GM19438 (cell line): ENCODE measurements around the gene ZNF500.
"Not testable (repeated sequence)": the region's sequence is repeated elsewhere in the genome, so short reads cannot be mapped to it uniquely, and the experiment has no call there.

ENCODE experiments used
- ATAC-seq: cut with Tn5 transposase; IDR thresholded peaks from one replicate; pipeline ENCODE4 v1.9.1; 2021; ENCODE audit warnings: low read depth; ENCODE audit not compliant: unreplicated experiment

ZNF500 gene

DNA sequence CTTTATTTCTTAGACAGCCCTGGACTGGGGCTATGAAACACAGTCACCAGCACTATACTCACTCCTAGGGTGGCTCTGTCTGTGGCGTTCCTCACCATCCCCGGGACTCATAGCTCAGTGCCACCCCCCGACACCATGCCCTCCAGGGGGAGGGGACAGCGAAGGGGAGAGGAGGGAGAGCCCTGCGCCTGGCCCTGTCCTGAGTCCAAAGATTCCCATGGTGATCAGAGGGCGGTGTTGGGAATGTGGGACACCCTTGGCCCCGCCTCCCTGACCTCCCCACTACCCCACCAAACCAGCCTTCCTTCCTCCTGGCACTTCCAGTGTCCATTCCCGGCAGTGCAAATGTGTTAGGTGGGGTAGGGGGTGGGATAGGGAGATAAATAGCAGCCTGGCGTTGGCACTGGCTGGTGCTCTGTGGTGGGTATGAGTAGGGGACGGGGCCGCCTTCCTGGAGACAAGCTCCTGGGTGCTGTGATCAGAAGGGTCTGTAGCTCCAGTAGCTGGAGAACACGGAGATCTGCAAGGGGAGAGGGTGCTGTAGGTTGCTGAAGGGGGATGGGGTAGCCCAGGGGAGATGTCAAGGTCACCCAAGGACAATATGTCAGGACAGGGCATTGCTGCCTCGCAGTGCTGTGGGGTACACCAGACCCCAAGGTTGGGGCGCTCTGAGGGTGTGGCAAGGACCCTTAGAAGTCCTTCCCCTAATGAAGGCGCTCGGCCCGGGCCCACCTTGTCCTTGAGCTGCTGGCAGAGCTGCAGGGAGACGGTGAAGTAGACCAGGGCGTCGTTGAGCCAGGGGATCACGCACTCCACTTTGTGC is 30.2 kb upstream of the ZNF500 start:
- ATAC-seq, result no peak

GRCh38 chr16:4795828-4796572 is 29.0 kb upstream of the ZNF500 start:
- ATAC-seq, result no peak

DNA sequence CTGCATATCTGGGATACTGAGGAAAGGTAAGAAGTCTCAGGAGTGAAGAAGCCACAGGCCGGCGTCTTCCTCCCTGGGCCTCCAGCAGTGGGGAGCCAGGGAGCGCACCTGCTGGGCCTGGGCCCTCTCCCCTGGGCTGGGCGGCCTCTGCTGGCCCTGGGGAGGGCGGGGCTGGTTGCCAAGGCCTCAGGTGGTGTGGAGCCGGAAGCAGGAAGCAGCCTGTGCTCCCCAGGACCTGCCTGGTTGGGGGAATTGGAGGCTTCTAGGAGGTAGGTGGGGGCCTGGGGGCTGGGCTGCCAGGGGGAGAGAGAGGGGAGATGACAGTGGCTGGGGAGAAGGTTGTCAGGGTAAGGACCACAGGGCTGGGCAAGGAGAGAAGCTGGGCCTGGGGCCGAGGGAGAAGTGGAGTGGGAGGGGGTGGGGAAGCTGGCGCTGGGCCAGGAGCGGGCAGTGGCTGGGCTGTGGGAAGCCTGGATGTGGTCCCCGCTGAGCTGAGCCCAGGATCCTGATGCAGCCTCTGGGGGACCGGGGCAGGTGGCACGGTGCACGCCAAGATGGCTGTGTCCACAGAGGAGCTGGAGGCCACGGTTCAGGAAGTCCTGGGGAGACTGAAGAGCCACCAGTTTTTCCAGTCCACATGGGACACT is 28.3 kb upstream of the ZNF500 start, which contains the start of gene SMIM22:
Gene SMIM22 (plus strand): TSS at position 189 of the 647 bp plus-strand sequence. CDS start 366 bp downstream, at position 555.
- ATAC-seq, result no peak

GRCh38 chr16:4792951-4793513 is 26.1 kb upstream of the ZNF500 start:
- no peak for ATAC-seq

- ATAC-seq, result no peak
Measured at GRCh38 chr16:4790871-4791270, 23.9 kb upstream of the ZNF500 start.

DNA sequence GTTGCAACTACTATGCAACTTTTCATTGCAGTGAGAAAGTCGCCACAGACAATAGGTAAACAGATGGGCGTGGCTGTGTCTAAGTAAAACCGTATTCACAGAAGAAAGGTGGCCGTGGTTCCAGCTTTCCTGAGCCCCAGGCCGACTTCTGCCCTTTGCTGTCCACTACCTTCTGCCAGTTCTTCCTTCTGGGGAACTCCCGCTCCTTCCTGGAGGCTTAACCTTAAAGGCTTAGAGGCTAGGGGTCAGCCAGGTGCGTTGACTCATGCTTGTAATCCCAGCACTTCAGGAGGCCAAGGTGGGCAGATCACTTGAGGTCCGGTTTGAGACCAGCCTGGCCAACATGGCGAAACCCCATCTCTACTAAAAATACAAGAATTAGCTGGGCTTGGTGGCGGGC is 23.3 kb upstream of the ZNF500 start:
- ATAC-seq, result no peak

DNA sequence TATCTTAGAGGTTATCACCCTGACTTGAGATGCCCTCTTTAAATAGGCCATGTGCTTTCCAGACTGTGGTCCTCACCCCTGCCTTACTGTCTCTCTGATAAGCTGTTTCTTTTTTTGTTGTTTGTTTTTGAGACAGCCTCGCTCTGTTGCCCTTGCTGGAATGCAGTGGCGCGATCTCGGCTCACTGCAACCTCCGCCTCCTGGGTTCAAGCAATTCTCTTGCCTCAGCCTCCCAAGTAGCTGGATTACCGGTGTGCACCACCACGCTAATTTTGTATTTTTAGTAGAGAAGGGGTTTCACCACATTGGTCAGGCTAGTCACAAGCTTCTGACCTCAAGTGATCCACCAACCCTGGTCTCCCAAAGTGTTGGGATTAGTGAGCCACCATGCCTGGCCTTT is 21.9 kb upstream of the ZNF500 start:
- ATAC-seq, result no peak

GRCh38 chr16:4788489-4788889 is 21.5 kb upstream of the ZNF500 start:
- ATAC-seq, result no peak

- no peak for ATAC-seq
Measured at GRCh38 chr16:4787627-4788482, 20.9 kb upstream of the ZNF500 start, which contains the start of gene SEPTIN12. Gene SEPTIN12, minus strand, starts transcription at chr16:4788345. Its CDS starts 700 bp downstream, at chr16:4787645.

- no peak for ATAC-seq
Measured at GRCh38 chr16:4787068-4787467, 20.1 kb upstream of the ZNF500 start.

DNA sequence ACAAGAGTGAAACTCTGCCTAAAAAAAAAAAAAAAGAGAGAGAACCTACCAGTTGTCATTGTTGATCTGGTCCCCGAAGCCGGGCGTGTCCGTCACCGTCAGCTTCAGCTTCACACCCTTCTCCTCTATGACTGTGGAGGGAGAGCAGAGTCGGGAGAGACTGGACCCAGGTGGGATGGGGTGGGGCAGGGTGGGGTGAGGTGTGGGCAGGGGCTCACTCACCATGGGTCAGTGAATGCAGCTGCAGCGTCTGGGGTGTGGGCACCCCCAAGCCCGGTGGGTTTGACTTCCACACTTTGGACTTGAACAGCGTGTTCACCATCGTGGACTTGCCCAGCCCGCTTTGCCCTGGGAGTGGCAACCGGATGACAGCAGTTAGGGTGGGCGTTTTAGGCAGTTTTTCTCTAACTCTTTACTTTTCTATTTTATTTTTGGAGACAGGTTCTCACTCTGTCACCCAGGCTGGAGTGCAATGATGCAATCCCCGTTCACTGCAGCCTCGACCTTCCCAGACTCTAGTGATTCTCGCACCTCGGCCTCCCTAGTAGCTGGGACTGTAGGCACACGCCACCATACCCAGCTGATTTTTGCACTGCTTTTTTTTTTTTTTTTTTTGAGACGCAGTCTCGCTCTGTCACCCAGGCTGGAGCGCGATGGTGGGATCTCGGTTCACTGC is 18.9 kb upstream of the ZNF500 start:
- no peak for ATAC-seq

- not testable (repeated sequence) for ATAC-seq
Measured at GRCh38 chr16:4784444-4784987, 17.6 kb upstream of the ZNF500 start.

- no peak for ATAC-seq
Measured at GRCh38 chr16:4783951-4784336, 17.0 kb upstream of the ZNF500 start.

GRCh38 chr16:4783251-4783950 is 16.4 kb upstream of the ZNF500 start:
- ATAC-seq, result no peak

GRCh38 chr16:4780235-4780634 is 13.3 kb upstream of the ZNF500 start:
- ATAC-seq, result no peak

DNA sequence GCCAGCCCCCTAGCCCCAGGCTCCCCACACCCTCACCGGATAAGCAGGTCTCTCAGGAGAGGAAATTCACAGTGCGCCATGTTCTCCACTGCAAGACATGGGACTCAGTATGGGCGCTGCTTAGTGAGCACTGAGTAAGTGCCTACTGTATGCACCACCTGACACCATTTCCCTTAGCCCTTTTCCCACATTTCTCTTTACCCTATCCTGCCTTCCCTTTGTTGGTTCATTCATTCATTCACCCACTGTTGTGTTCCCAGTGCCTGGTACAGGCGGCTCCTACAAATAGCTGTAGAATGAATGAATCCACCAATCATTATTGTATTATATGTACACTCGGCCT is 11.1 kb upstream of the ZNF500 start:
- ATAC-seq, result no peak

DNA sequence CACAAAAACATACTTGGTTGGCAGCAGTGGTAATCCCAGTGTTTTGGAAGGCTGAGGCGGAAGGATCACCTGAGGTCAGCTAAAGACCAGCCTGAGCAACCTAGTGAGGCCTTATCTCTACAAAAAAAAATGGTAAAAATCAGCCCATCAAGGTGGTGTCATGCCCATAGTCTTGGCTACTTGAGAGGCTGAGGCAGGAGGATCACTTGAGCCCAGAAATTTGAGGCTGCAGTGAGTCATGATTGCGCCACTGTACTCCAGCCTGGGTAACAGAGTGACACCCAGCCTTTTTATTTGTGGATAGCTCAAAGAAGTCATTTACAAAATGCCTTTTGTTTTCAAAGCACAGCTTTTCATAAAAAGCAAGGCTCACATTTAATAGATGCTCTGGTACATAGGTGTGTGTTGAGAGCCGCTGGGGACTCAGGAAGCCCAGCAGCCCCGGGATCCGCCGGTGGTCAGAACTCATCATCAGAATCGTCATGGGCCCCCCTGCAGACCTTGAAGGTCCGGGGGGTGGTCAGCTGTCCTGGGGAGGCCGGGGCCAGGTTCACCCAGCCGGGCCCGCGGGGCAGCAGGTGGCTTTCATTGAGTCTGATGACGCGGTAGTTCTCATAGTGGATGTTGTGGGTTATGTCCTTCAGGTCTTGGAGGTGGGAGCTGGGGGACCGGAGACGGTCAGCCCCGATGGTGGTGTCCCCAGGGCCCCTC is 10.5 kb upstream of the ZNF500 start:
- ATAC-seq, result no peak

DNA sequence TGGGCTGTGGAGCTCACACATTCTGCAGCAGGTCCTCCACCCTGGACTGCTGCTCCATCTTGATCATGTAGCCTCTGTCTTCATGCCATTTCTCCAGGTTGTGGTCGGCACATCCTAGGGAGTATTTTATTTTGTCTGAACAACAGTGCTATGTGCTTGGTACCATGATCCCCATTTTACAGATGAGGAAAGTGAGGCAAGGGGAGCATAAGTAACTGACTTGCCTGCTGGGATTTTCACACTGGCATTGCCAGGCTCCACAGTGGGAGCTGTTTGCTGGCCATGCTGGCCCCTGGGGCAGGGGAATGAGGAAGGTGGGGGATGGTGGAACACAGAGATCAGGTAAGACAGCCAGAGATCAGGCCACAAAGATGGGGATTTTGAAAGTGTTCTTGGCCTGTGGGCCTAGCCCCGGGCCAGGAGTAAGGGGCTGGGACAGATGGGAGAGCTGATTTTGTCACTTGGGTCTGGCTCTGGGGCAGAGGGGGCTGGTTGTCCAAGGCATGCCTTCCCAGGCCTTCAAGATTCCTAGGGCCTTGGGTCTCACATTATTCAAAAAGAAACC is 9.3 kb upstream of the ZNF500 start:
- ATAC-seq, result no peak
